Measurements from ENCODE around the gene SYNE2. TPM values are rescaled to one million over a fixed set of nuclear protein-coding genes. Genes with fewer than 3 reads are reported as not detected.
"Not testable (repeated sequence)": the region's sequence is repeated elsewhere in the genome, so short reads cannot be mapped to it uniquely, and the experiment has no call there.

The SYNE2 gene
- total RNA-seq, 1 experiment from 2014 or later, result 48.5 TPM

- H3K27me3 ChIP-seq (replicated peaks; ENCODE audit: control insufficient read depth, insufficient read depth, low read length), result no peaks in the 10 kb centered on the region
- Mint-ChIP-seq H3K36me3 (ENCODE audit: insufficient read depth, unreplicated experiment) (no peaks in the 10 kb centered on the region), H3K27me3 (ENCODE audit: insufficient read depth, unreplicated experiment) (no peaks in the 10 kb centered on the region), H3K27ac (ENCODE audit: unreplicated experiment) (no peak overlapping the region), H3K4me3 (ENCODE audit: unreplicated experiment) (no peak overlapping the region), H3K9me3 (ENCODE audit: unreplicated experiment) (no peaks in the 10 kb centered on the region), H3K4me1 (ENCODE audit: low read depth, unreplicated experiment) (peaks cover 10% of the 10 kb centered on the region)
- H3K9me3 ChIP-seq, result no peaks in the 10 kb centered on the region
- no peak for DNase-seq
- ChIA-PET POLR2A (no interaction called here), CTCF (no interaction called here)
- no TSS peak for BruUV-seq (replicated peaks)
- H3K36me3 ChIP-seq (ENCODE audit: control insufficient read depth, insufficient read depth, low read length), result no peaks in the 10 kb centered on the region
- intact Hi-C loops (cut with micrococcal nuclease; ENCODE audit: unreplicated experiment), result loop anchor here (5.0 kb wide), 1 partner anchor 37 kb away; no protein-coding TSS in a partner anchor
- TF ChIP-seq, protein P1, sequence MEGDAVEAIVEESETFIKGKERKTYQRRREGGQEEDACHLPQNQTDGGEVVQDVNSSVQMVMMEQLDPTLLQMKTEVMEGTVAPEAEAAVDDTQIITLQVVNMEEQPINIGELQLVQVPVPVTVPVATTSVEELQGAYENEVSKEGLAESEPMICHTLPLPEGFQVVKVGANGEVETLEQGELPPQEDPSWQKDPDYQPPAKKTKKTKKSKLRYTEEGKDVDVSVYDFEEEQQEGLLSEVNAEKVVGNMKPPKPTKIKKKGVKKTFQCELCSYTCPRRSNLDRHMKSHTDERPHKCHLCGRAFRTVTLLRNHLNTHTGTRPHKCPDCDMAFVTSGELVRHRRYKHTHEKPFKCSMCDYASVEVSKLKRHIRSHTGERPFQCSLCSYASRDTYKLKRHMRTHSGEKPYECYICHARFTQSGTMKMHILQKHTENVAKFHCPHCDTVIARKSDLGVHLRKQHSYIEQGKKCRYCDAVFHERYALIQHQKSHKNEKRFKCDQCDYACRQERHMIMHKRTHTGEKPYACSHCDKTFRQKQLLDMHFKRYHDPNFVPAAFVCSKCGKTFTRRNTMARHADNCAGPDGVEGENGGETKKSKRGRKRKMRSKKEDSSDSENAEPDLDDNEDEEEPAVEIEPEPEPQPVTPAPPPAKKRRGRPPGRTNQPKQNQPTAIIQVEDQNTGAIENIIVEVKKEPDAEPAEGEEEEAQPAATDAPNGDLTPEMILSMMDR (IDR thresholded peaks at IDR 0.05; ENCODE audit: insufficient read depth in 1 of 2, low read depth in 1 of 2, low read length in 1 of 2, severe bottlenecking in 1 of 2, unreplicated experiment in 1 of 2), result no peak
- no peak overlapping the region for H3K4me3 ChIP-seq (ENCODE audit: low read depth, low read length)
- peaks cover 5% of the 10 kb centered on the region; the same call in 1 of the 2 replicates for H3K4me1 ChIP-seq
Observed at GRCh38 chr14:63860146-63860545, 7.3 kb downstream of the SYNE2 start.

GRCh38 chr14:63862163-63862562, 9.4 kb downstream of the SYNE2 start:
- CTCF ChIA-PET, result no interaction called here

GRCh38 chr14:63863004-63863403, 10.2 kb downstream of the SYNE2 start:
- no peak for DNase-seq
- Mint-ChIP-seq H3K4me3 (ENCODE audit: unreplicated experiment) (no peak overlapping the region), H3K27ac (ENCODE audit: unreplicated experiment) (no peak overlapping the region), H3K9me3 (ENCODE audit: unreplicated experiment) (no peaks in the 10 kb centered on the region), H3K4me1 (ENCODE audit: low read depth, unreplicated experiment) (no peaks in the 10 kb centered on the region), H3K27me3 (ENCODE audit: insufficient read depth, unreplicated experiment) (no peaks in the 10 kb centered on the region), H3K36me3 (ENCODE audit: insufficient read depth, unreplicated experiment) (no peaks in the 10 kb centered on the region)
- intact Hi-C loops (cut with micrococcal nuclease; ENCODE audit: unreplicated experiment), result loop anchor here (5.0 kb wide), 1 partner anchor 34 kb away; no protein-coding TSS in a partner anchor
- TF ChIP-seq, protein P1 (IDR thresholded peaks at IDR 0.05; ENCODE audit: insufficient read depth in 1 of 2, low read depth in 1 of 2, low read length in 1 of 2, severe bottlenecking in 1 of 2, unreplicated experiment in 1 of 2), result no peak
- Histone ChIP-seq H3K27me3 (replicated peaks; ENCODE audit: control insufficient read depth, insufficient read depth, low read length) (no peaks in the 10 kb centered on the region), H3K36me3 (ENCODE audit: control insufficient read depth, insufficient read depth, low read length) (no peaks in the 10 kb centered on the region), H3K4me3 (ENCODE audit: low read depth, low read length) (no peak overlapping the region), H3K9me3 (no peaks in the 10 kb centered on the region), H3K4me1 (0 out of 2 replicates have a peak, but pooled peaks cover 8% of the 10 kb centered on the region)
- ChIA-PET CTCF (no interaction called here), POLR2A (no interaction called here)
- no TSS peak for BruUV-seq (replicated peaks)

More at GRCh38 chr14:63862163-63862562, 9.4 kb downstream of the SYNE2 start:
- Histone ChIP-seq H3K4me3 (ENCODE audit: low read depth, low read length) (no peak overlapping the region), H3K36me3 (ENCODE audit: control insufficient read depth, insufficient read depth, low read length) (no peaks in the 10 kb centered on the region), H3K9me3 (no peaks in the 10 kb centered on the region), H3K27me3 (replicated peaks; ENCODE audit: control insufficient read depth, insufficient read depth, low read length) (no peaks in the 10 kb centered on the region), H3K4me1 (0 out of 2 replicates have a peak, but pooled peaks cover 4% of the 10 kb centered on the region)
- Mint-ChIP-seq H3K9me3 (ENCODE audit: unreplicated experiment) (no peaks in the 10 kb centered on the region), H3K27me3 (ENCODE audit: insufficient read depth, unreplicated experiment) (no peaks in the 10 kb centered on the region), H3K4me3 (ENCODE audit: unreplicated experiment) (no peak overlapping the region), H3K4me1 (ENCODE audit: low read depth, unreplicated experiment) (no peaks in the 10 kb centered on the region), H3K36me3 (ENCODE audit: insufficient read depth, unreplicated experiment) (no peaks in the 10 kb centered on the region), H3K27ac (ENCODE audit: unreplicated experiment) (no peak overlapping the region)
- no peak for DNase-seq
- no TSS peak for BruUV-seq (replicated peaks)
- intact Hi-C loops (cut with micrococcal nuclease; ENCODE audit: unreplicated experiment), result loop anchor here (5.0 kb wide), 1 partner anchor 35 kb away; no protein-coding TSS in a partner anchor
- POLR2A ChIA-PET, result no interaction called here
- TF ChIP-seq, protein P1 (IDR thresholded peaks at IDR 0.05; ENCODE audit: insufficient read depth in 1 of 2, low read depth in 1 of 2, low read length in 1 of 2, severe bottlenecking in 1 of 2, unreplicated experiment in 1 of 2), result no peak

- H3K9me3 Mint-ChIP-seq (ENCODE audit: unreplicated experiment); CTCF ChIA-PET; H3K4me1 Mint-ChIP-seq (ENCODE audit: low read depth, unreplicated experiment); H3K27me3 Mint-ChIP-seq (ENCODE audit: insufficient read depth, unreplicated experiment); H3K4me3 ChIP-seq (ENCODE audit: low read depth, low read length); DNase-seq; H3K9me3 ChIP-seq; H3K36me3 ChIP-seq (ENCODE audit: control insufficient read depth, insufficient read depth, low read length); H3K27me3 ChIP-seq (replicated peaks; ENCODE audit: control insufficient read depth, insufficient read depth, low read length); H3K36me3 Mint-ChIP-seq (ENCODE audit: insufficient read depth, unreplicated experiment); POLR2A ChIA-PET; H3K4me1 ChIP-seq; BruUV-seq (replicated peaks): not testable (repeated sequence)
- Mint-ChIP-seq H3K4me3 (ENCODE audit: unreplicated experiment) (peak overlapping the region; percentile 59), H3K27ac (ENCODE audit: unreplicated experiment) (peak overlapping the region; percentile 42)
- intact Hi-C loops (cut with micrococcal nuclease; ENCODE audit: unreplicated experiment), result loop anchor here (5.0 kb wide), 1 partner anchor 33 kb away; no protein-coding TSS in a partner anchor
Observed at GRCh38 chr14:63864775-63865174, 12.0 kb downstream of the SYNE2 start.

Measured in Caco-2 (cell line).